Measurements from ENCODE around the gene ZBTB24. TPM values are rescaled to one million over a fixed set of nuclear protein-coding genes. Genes with fewer than 3 reads are reported as not detected.
"Not testable (repeated sequence)": the region's sequence is repeated elsewhere in the genome, so short reads cannot be mapped to it uniquely, and the experiment has no call there.

Gene ZBTB24
- total RNA-seq, 4 donors from 2014 or later = 5.3 to 6.4 (median 5.9) TPM

DNA sequence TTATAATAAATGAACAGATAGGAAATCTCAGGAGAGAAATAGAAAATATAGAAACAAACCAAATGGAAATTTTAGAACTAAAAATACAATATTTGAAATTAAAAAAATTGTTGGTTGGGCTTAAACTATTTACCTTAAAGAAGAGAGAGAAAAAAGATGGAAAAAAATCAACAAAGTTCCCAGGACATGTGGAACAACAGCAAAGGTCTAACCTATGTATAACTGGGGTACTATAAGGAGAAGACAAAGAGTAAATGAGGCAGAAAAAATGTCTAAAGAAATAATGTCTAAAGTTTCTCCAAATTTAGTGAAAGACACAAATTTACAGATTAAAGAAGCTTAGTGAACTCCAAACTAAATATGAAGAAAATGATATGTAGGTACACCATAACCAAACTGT, 41.1 kb upstream of the ZBTB24 start:
- no peaks in the 10 kb centered on the region for H3K4me1 ChIP-seq
- intact Hi-C loops (cut with DNase I) = no loop called here
- no peak for DNase-seq (ENCODE audit: extremely low spot score)
- H3K27ac ChIP-seq (replicated peaks in 1 of 4) = no peak overlapping the region
- no peaks in the 10 kb centered on the region for H3K27me3 ChIP-seq
- no peak overlapping the region for H3K4me3 ChIP-seq
- no peaks in the 10 kb centered on the region for H3K36me3 ChIP-seq
- H3K9me3 ChIP-seq = peaks cover 0 to 5% (median 0%) of the 10 kb centered on the region in 4 donors
- no peak for TF ChIP-seq POLR2AphosphoS5 (IDR thresholded peaks at IDR 0.05)
- TF ChIP-seq EP300 (IDR thresholded peaks at IDR 0.05) = no peak
- no peak for TF ChIP-seq POLR2A (IDR thresholded peaks at IDR 0.05; ENCODE audit: low read depth)
- TF ChIP-seq CTCF (IDR thresholded peaks at IDR 0.05) = no peak

DNA sequence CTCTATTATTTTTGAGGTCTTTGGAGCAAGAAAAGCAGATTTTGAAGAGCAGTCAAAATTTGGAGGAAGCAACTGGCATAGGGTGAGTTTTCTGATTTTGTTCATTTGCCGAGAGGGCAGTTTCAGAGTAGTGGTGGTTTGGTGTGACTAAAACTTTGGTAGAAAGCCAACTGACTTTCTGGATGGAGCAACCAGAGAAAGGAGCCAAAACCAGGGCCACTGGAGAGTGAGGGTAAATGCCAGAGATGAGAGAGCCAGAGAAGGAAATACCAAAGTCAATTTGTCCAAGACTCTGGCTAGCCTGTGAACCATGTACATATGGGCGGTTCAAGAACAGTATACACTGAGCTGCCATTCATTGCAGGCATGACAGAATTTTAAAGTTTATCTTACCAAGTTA, 40.5 kb upstream of the ZBTB24 start:
- Histone ChIP-seq H3K36me3 (no peaks in the 10 kb centered on the region), H3K27me3 (no peaks in the 10 kb centered on the region), H3K4me1 (no peaks in the 10 kb centered on the region), H3K4me3 (no peak overlapping the region), H3K27ac (replicated peaks in 1 of 4) (no peak overlapping the region), H3K9me3 (peaks cover 0 to 5% (median 0%) of the 10 kb centered on the region in 4 donors)
- TF ChIP-seq POLR2AphosphoS5 (IDR thresholded peaks at IDR 0.05) (no peak), POLR2A (IDR thresholded peaks at IDR 0.05; ENCODE audit: low read depth) (no peak), CTCF (IDR thresholded peaks at IDR 0.05) (no peak), EP300 (IDR thresholded peaks at IDR 0.05) (no peak)
- intact Hi-C loops (cut with DNase I) = no loop called here
- 83% methylated on average over 2 of the region's 2 CpGs for WGBS
- DNase-seq (ENCODE audit: extremely low spot score) = no peak

- H3K4me3 ChIP-seq = no peak overlapping the region
- intact Hi-C loops (cut with DNase I) = no loop called here
- WGBS = 74% methylated on average over 3 of the region's 3 CpGs
Measured at GRCh38 chr6:109521080-109521479, 38.1 kb upstream of the ZBTB24 start.

DNA sequence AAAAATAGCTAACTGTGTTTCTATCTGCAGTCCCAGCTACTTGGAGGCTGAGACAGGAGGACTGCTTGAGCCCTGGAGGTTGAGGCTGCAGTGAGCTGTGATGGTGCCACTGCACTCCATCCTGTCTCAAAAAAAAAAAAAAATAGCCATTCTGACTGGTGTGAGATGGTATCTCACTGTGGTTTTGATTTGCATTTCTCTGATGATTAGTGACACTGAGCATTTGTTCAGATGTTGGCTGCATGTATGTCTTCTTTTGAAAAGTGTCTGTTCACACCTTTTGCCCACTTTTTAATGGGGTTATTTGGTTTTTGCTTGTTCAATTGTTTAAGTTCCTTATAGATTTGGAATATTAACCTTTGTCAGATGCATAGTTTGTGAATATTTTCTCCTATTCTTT, 36.6 kb upstream of the ZBTB24 start:
- intact Hi-C loops (cut with DNase I); H3K27ac ChIP-seq (replicated peaks in 1 of 4); DNase-seq (ENCODE audit: extremely low spot score); H3K27me3 ChIP-seq; H3K4me3 ChIP-seq; H3K9me3 ChIP-seq; H3K36me3 ChIP-seq; H3K4me1 ChIP-seq: not testable (repeated sequence)

More at GRCh38 chr6:109521080-109521479, 38.1 kb upstream of the ZBTB24 start:
- no peaks in the 10 kb centered on the region for H3K4me1 ChIP-seq
- no peak overlapping the region for H3K27ac ChIP-seq (replicated peaks in 1 of 4)
- no peak for DNase-seq (ENCODE audit: extremely low spot score)
- no peaks in the 10 kb centered on the region for H3K36me3 ChIP-seq
- TF ChIP-seq CTCF (IDR thresholded peaks at IDR 0.05) (no peak), POLR2A (IDR thresholded peaks at IDR 0.05; ENCODE audit: low read depth) (no peak), EP300 (IDR thresholded peaks at IDR 0.05) (no peak), POLR2AphosphoS5 (IDR thresholded peaks at IDR 0.05) (no peak)
- H3K9me3 ChIP-seq = peaks cover 0 to 5% (median 0%) of the 10 kb centered on the region in 4 donors
- no peaks in the 10 kb centered on the region for H3K27me3 ChIP-seq

- no peak overlapping the region for H3K27ac ChIP-seq (replicated peaks in 1 of 4)
- no peak overlapping the region for H3K4me3 ChIP-seq
- 63% methylated on average over 2 of the region's 3 CpGs for WGBS
- intact Hi-C loops (cut with DNase I) = no loop called here
- DNase-seq (ENCODE audit: extremely low spot score) = no peak
- H3K36me3 ChIP-seq = no peaks in the 10 kb centered on the region
- H3K27me3 ChIP-seq = no peaks in the 10 kb centered on the region
- no peak for TF ChIP-seq CTCF (IDR thresholded peaks at IDR 0.05)
- no peaks in the 10 kb centered on the region for H3K4me1 ChIP-seq
- no peaks in the 10 kb centered on the region for H3K9me3 ChIP-seq
Measured at GRCh38 chr6:109516929-109517328, 33.9 kb upstream of the ZBTB24 start.
